ENCODE data around the gene ZNF76. TPM values are rescaled to one million over a fixed set of nuclear protein-coding genes. Genes with fewer than 3 reads are reported as not detected.

Gene ZNF76
- polyA plus RNA-seq, 2 of the 4 experiments (the other 2 are of a cell fraction), result 7.9 to 10.5 TPM

DNA sequence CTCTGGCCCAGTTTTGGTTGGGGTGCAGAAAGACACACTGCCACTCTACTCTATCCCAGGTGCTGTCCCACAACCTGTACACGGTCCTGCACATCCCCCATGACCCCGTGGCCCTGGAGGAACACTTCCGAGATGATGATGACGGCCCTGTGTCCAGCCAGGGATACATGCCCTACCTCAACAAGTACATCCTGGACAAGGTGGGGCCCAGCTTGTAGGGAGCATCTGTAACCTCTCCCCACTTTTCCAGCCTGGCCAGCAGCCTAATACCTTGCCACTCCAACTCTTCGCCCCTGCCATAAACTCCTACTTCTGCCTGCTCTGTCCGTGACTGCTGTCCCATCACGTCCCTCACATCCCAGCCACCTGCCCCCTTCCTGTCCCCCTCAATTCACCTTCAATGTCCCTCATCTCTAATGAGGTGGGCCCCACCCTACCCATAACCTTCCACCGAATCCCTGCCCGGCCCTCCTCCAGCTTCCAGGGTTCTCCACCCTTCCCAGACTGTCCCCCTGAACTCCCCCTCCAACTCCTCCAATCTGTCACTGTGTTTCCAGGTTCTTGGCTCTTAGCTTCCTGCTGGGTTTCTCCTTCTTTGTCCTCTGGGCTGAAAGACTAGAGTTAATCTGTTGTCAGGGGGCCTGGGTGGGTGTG lies 50.2 kb downstream of the ZNF76 start:
- CTCF ChIA-PET, result interaction anchor here (1.0 to 1.4 kb wide), 3 partner anchors 14 to 69 kb away, joined by 3 to 4 read pairs (median 3); no protein-coding TSS in a partner anchor
- Histone ChIP-seq H3K9me3 (no peaks in the 10 kb centered on the region), H3K4me1 (no peaks in the 10 kb centered on the region), H3K27ac (no peak overlapping the region), H3K4me3 (no peak overlapping the region), H3K4me2 (no peak overlapping the region)
- ATAC-seq (no peak), FAIRE-seq (no peak), DNase-seq (ENCODE audit: low read depth in 1 of 2, low spot score in 1 of 2) (no peak)
- 60% methylated on average over 7 of the region's 9 CpGs for WGBS (ENCODE audit: missing lambda C conversion rate)
- TF ChIP-seq, protein P1, sequence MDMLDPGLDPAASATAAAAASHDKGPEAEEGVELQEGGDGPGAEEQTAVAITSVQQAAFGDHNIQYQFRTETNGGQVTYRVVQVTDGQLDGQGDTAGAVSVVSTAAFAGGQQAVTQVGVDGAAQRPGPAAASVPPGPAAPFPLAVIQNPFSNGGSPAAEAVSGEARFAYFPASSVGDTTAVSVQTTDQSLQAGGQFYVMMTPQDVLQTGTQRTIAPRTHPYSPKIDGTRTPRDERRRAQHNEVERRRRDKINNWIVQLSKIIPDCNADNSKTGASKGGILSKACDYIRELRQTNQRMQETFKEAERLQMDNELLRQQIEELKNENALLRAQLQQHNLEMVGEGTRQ (IDR thresholded peaks at IDR 0.05), result no peak
- no peak for TF ChIP-seq EHMT2 (IDR thresholded peaks at IDR 0.05; ENCODE audit: low read depth)
- TF ChIP-seq RAD21 (conservative IDR thresholded peaks at IDR 0.05 in 1 of 2, IDR thresholded peaks at IDR 0.05 in 1 of 2), result no peak
- no peak for TF ChIP-seq RNF2 (IDR thresholded peaks at IDR 0.05; ENCODE audit: borderline replicate concordance, low read depth)
- no peak for TF ChIP-seq ZNF302 (CRISPR knock-in tag; IDR thresholded peaks at IDR 0.05)
- no peak for TF ChIP-seq KDM1A (IDR thresholded peaks at IDR 0.05; ENCODE audit: low read depth)
- TF ChIP-seq RFX5 (IDR thresholded peaks at IDR 0.05), result no peak
- TF ChIP-seq, protein P2, sequence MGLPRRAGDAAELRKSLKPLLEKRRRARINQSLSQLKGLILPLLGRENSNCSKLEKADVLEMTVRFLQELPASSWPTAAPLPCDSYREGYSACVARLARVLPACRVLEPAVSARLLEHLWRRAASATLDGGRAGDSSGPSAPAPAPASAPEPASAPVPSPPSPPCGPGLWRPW (IDR thresholded peaks at IDR 0.05), result no peak
- TF ChIP-seq BHLHE40 (IDR thresholded peaks at IDR 0.05; ENCODE audit: low read depth, low read length), result no peak
- TF ChIP-seq POLR2A (IDR thresholded peaks at IDR 0.05; ENCODE audit: low read length), result no peak
- TF ChIP-seq CHD4 (IDR thresholded peaks at IDR 0.05; ENCODE audit: borderline replicate concordance), result no peak
- TF ChIP-seq CHD2 (IDR thresholded peaks at IDR 0.05; ENCODE audit: low read length, partially characterized antibody), result no peak
- no peak for TF ChIP-seq CBX8 (IDR thresholded peaks at IDR 0.05)
- TF ChIP-seq ZSCAN20 (CRISPR knock-in tag; IDR thresholded peaks at IDR 0.05), result no peak
- TF ChIP-seq, protein P3, sequence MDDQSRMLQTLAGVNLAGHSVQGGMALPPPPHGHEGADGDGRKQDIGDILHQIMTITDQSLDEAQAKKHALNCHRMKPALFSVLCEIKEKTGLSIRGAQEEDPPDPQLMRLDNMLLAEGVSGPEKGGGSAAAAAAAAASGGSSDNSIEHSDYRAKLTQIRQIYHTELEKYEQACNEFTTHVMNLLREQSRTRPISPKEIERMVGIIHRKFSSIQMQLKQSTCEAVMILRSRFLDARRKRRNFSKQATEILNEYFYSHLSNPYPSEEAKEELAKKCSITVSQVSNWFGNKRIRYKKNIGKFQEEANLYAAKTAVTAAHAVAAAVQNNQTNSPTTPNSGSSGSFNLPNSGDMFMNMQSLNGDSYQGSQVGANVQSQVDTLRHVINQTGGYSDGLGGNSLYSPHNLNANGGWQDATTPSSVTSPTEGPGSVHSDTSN (IDR thresholded peaks at IDR 0.05), result no peak
- POLR2A ChIA-PET, result no interaction called here

DNA sequence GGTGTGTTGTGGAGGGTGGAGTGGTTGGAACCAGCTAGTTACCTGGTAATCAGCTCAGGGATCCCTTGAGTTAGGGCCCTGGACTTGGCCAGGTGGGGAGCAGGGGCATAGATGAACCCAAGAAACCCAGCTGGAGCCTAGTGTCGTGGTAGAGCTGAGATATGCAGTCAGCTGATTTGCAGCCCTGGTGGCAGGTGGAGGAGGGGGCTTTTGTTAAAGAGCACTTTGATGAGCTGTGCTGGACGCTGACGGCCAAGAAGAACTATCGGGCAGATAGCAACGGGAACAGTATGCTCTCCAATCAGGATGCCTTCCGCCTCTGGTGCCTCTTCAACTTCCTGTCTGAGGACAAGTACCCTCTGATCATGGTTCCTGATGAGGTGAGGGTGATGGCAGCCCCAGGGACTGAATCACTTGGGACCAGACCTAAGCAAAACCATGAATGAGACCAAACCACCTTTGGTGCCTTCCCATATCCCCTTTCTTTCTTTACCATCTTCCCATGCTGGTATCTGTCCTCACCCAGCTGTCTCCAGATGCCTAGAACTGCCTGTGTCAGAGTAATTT lies 50.8 kb downstream of the ZNF76 start:
- H3K4me1 ChIP-seq, result no peaks in the 10 kb centered on the region
- POLR2A ChIA-PET, result no interaction called here
- WGBS (ENCODE audit: missing lambda C conversion rate), result 78% methylated on average over 6 of the region's 6 CpGs

DNA sequence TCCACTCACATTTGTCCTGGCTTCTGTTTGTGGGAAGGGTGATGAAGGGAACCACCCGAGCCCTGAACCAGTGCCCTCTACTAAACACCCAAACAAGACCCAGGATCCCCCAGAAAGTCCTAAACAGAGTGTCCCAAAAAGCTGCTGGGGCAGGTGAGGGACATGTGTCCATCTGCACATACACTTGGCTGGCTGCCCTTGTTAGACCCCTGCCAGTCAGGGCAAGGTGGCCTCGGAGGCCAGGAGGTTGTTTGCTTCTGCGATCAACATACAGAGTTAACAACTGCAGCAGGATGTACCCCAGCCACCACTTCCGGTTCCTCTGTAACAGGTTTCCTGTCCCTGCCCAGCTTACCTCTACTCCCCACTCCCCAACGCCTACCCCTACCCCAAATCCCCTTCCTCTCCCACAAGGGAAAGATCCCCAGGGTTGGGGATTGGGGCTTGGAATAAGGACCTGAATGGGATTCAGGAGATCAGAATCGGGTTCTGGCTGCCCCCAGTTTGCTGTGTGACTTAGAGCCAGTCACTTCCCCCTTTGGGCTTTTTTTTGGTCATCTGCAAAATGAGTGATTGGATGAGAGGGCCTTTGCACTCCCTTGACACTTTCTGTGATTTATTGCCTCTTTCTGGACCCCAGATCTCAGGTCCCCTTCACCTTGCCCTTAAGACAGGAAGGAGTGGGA lies 52.0 kb downstream of the ZNF76 start:
- Histone ChIP-seq H3K9me3 (no peaks in the 10 kb centered on the region), H3K4me3 (no peak overlapping the region), H3K4me1 (no peaks in the 10 kb centered on the region), H3K27ac (no peak overlapping the region), H3K4me2 (no peak overlapping the region)
- TF ChIP-seq POLR2AphosphoS2 (conservative IDR thresholded peaks at IDR 0.05; ENCODE audit: low read length) (no peak), HOXA7 (CRISPR knock-in tag; IDR thresholded peaks at IDR 0.05) (no peak)
- no peak for FAIRE-seq
- DNase-seq (ENCODE audit: low read depth in 1 of 2, low spot score in 1 of 2), result no peak
- 66% methylated on average over 4 of the region's 6 CpGs for WGBS (ENCODE audit: missing lambda C conversion rate)
- no peak for ATAC-seq
- POLR2A ChIA-PET, result no interaction called here
- CTCF ChIA-PET, result no interaction called here

More for the DNA sequence above, 50.8 kb downstream of the ZNF76 start:
- H3K9me3 ChIP-seq, result no peaks in the 10 kb centered on the region
- DNase-seq (ENCODE audit: low read depth in 1 of 2, low spot score in 1 of 2) (no peak), ATAC-seq (no peak), FAIRE-seq (no peak)
- H3K27ac ChIP-seq, result no peak overlapping the region
- H3K4me3 ChIP-seq, result no peak overlapping the region
- CTCF ChIA-PET, result interaction anchor here (1.1 kb wide), 1 partner anchor 69 kb away, joined by 3 read pairs; no protein-coding TSS in a partner anchor
- no peak overlapping the region for H3K4me2 ChIP-seq
- TF ChIP-seq TFCP2L1 (CRISPR knock-in tag; IDR thresholded peaks at IDR 0.05) (no peak), HOXB13 (CRISPR knock-in tag; IDR thresholded peaks at IDR 0.05; ENCODE audit: low read depth) (no peak), JUN (IDR thresholded peaks at IDR 0.05) (no peak), NR3C1 (IDR thresholded peaks at IDR 0.05) (no peak), MAFK (IDR thresholded peaks at IDR 0.05; ENCODE audit: partially characterized antibody) (no peak), ZSCAN20 (CRISPR knock-in tag; IDR thresholded peaks at IDR 0.05) (no peak), EHF (CRISPR knock-in tag; IDR thresholded peaks at IDR 0.05) (no peak), ZC3H11A (IDR thresholded peaks at IDR 0.05) (no peak), CEBPB (IDR thresholded peaks at IDR 0.05) (no peak), GATA3 (IDR thresholded peaks at IDR 0.05; ENCODE audit: borderline replicate concordance) (no peak), RNF2 (IDR thresholded peaks at IDR 0.05; ENCODE audit: borderline replicate concordance, low read depth) (no peak), TP53 (CRISPR knock-in tag; IDR thresholded peaks at IDR 0.05) (no peak), BHLHE40 (IDR thresholded peaks at IDR 0.05; ENCODE audit: low read depth, low read length) (no peak), SMC3 (IDR thresholded peaks at IDR 0.05) (no peak), CHD2 (IDR thresholded peaks at IDR 0.05; ENCODE audit: low read length, partially characterized antibody) (no peak)

Data from A549 (cell line).